Lower leg skin (tissue), 3 donors: ENCODE data around the gene PHF13.

Experiments used
- CTCF ChIP-seq, 3 donors: fragments of 450-650 bp; IDR thresholded peaks; one replicate each; pipeline ENCODE4 v1.5.1; 2016; ENCODE audit warnings: antibody characterized with exemption in 3 of 3, mild to moderate bottlenecking in 3 of 3, moderate library complexity in 2 of 3
- POLR2A ChIP-seq, 2 donors: fragments of 450-650 bp; IDR thresholded peaks; one replicate each; pipeline ENCODE4 v1.6.1; 2016 to 2017; ENCODE audit warnings: antibody characterized with exemption in 2 of 2, mild to moderate bottlenecking in 1 of 2, moderate library complexity in 1 of 2

- TF ChIP-seq CTCF (IDR thresholded peaks at IDR 0.05) (no peak), POLR2A (IDR thresholded peaks at IDR 0.05) (no peak)
Measured at GRCh38 chr1:6614019-6614928, 743 bp downstream of the PHF13 start.
